Dendritic cell treated with granulocyte-macrophage colony-stimulating factor and Interleukin-4, amounts not matched to agents 40 ng/mL and 50 ng/mL, for 4 days (primary cell): ENCODE data around the gene CALHM6.

Experiments
- H3K27ac Mint-ChIP-seq: one replicate; pipeline ENCODE4 v1.8.0; 2022; ENCODE audit warnings: mild to moderate bottlenecking, mixed read lengths
- H3K27me3 Mint-ChIP-seq: one replicate; pipeline ENCODE4 v1.8.0; 2022; ENCODE audit warnings: mild to moderate bottlenecking, mixed read lengths
- H3K36me3 Mint-ChIP-seq: one replicate; pipeline ENCODE4 v1.8.0; 2022; ENCODE audit warnings: low read depth, mixed read lengths
- H3K4me1 Mint-ChIP-seq: one replicate; pipeline ENCODE4 v1.8.0; 2022; ENCODE audit warnings: low read depth, mixed read lengths
- H3K4me3 Mint-ChIP-seq: one replicate; pipeline ENCODE4 v1.8.0; 2022; ENCODE audit warnings: mild to moderate bottlenecking, moderate library complexity, mixed read lengths
- H3K9me3 Mint-ChIP-seq: one replicate; pipeline ENCODE4 v1.8.0; 2022; ENCODE audit warnings: mixed read lengths
- intact Hi-C: fragments of 100-400 bp; cut with micrococcal nuclease; formaldehyde crosslinking; loops from one replicate; pipeline ENCODE4 v1.15.0; 2022

CALHM6 gene

DNA sequence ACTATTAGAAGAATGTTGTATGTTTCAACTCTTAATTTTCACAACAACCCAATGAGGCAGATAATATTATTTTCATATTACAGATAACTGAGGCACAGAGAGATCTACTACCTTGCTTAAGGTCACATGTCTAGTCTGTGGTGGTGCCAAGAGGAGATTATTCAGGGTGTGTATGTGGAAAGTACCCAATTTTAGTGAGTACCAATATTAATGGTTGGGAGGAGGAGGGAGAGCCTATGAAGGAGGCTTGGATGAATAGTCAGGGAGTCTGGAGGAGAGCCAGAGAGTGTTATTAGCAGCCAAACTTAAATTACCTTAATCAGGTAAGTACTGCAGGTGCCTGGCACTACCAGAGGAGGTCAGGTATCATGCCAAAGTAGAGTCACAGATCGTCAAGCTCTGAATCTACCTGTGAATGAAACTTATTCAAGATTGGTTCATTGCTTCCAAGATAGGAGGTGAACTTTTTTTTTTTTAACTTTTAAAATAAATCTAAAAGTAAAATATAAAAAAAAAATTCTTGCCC is 10.9 kb upstream of the CALHM6 start:
- peak overlapping the region; percentile 76 for H3K27ac Mint-ChIP-seq
- H3K9me3 Mint-ChIP-seq: no peaks in the 10 kb centered on the region
- no peaks in the 10 kb centered on the region for H3K36me3 Mint-ChIP-seq
- intact Hi-C loops: loop anchor here (2.0 kb wide), 1 partner anchor 15 kb away; no protein-coding TSS in a partner anchor
- H3K27me3 Mint-ChIP-seq: peaks cover 2% of the 10 kb centered on the region
- H3K4me3 Mint-ChIP-seq: no peak overlapping the region
- H3K4me1 Mint-ChIP-seq: peaks cover 61% of the 10 kb centered on the region

GRCh38 chr6:116450769-116451740 is 10.1 kb upstream of the CALHM6 start:
- Mint-ChIP-seq H3K27me3 (peaks cover 2% of the 10 kb centered on the region), H3K4me3 (no peak overlapping the region), H3K4me1 (peaks cover 64% of the 10 kb centered on the region), H3K9me3 (no peaks in the 10 kb centered on the region), H3K27ac (peak overlapping the region; percentile 76), H3K36me3 (no peaks in the 10 kb centered on the region)
- intact Hi-C loops: loop anchor here (2.0 kb wide), 1 partner anchor 14 kb away; no protein-coding TSS in a partner anchor

DNA sequence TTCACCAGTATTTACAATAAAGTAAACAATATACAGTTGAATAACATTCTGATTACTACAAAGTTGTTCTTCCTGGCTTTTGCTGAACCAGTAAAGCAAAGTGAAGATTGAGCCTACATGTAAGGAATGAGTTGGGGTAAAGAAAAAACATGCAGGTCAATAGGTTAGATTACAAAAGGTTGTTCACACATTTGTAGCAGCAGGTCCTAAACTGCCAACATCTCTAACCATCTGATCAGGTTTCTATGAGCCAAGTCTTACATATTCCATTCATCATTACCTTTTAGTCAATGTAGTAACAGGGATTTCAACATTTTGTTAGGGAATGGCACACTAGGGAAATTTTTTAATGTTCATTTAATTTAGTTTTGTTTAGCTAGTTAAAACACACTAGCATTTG is 9.3 kb upstream of the CALHM6 start:
- Mint-ChIP-seq H3K27ac (peak overlapping the region; percentile 76), H3K36me3 (no peaks in the 10 kb centered on the region), H3K27me3 (peaks cover 2% of the 10 kb centered on the region), H3K9me3 (no peaks in the 10 kb centered on the region), H3K4me1 (peaks cover 70% of the 10 kb centered on the region), H3K4me3 (no peak overlapping the region)
- intact Hi-C loops: loop anchor here (2.0 kb wide), 1 partner anchor 13 kb away; no protein-coding TSS in a partner anchor

DNA sequence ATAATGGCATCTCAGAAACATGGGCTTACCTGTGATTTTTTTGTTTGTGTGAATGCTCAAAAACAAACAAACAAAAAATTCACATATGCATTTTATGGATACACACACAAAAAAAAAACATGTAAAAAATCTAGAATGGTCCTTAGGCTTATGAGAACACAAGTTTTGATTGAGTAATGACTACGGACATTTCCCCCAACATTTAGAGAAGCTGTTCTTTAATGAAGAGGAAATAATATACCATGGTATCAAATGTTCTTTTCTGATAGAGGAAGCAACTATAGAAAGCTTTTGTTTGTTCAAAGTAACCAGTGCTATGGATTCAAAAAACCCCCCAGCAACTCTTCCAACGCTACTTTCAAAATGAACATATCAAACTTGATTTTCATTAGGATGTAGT is 8.6 kb upstream of the CALHM6 start:
- intact Hi-C loops: no loop called here
- no peaks in the 10 kb centered on the region for H3K36me3 Mint-ChIP-seq
- peaks cover 75% of the 10 kb centered on the region for H3K4me1 Mint-ChIP-seq

DNA sequence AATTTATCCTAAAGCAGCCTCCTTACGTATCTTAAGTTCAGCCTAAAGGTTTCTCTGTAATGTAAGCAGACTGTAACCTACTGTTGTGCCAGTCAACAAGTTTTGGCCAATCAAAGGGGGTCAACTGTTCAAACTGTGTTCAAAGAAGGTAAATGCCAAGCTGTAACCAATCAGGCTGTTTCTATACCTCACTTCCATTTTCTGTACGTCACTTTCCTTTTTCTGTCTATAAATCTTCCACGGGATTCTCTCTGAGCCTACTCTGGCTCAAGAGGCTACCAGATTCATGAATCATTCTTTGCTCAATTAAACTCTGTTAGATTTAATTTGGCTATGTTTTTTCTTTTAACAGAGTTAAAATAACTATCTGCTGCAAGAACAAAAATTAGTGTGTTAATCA is 5.1 kb upstream of the CALHM6 start:
- Mint-ChIP-seq H3K4me1 (peaks cover 75% of the 10 kb centered on the region), H3K27me3 (peaks cover 7% of the 10 kb centered on the region), H3K36me3 (no peaks in the 10 kb centered on the region), H3K9me3 (no peaks in the 10 kb centered on the region), H3K27ac (peak overlapping the region; percentile 75), H3K4me3 (no peak overlapping the region)
- intact Hi-C loops: no loop called here

More for the DNA sequence above, 8.6 kb upstream of the CALHM6 start:
- Mint-ChIP-seq H3K27me3 (peaks cover 2% of the 10 kb centered on the region), H3K4me3 (no peak overlapping the region), H3K27ac (no peak overlapping the region), H3K9me3 (no peaks in the 10 kb centered on the region)

GRCh38 chr6:116456927-116457326 is 4.2 kb upstream of the CALHM6 start:
- intact Hi-C loops: no loop called here
- H3K4me3 Mint-ChIP-seq: peak overlapping the region; percentile 20
- peak overlapping the region; percentile 75 for H3K27ac Mint-ChIP-seq
- H3K9me3 Mint-ChIP-seq: no peaks in the 10 kb centered on the region
- H3K4me1 Mint-ChIP-seq: peaks cover 75% of the 10 kb centered on the region
- H3K36me3 Mint-ChIP-seq: no peaks in the 10 kb centered on the region
- H3K27me3 Mint-ChIP-seq: peaks cover 7% of the 10 kb centered on the region

GRCh38 chr6:116458264-116458663 is 2.9 kb upstream of the CALHM6 start:
- peaks cover 77% of the 10 kb centered on the region for H3K4me1 Mint-ChIP-seq
- peak overlapping the region; percentile 75 for H3K27ac Mint-ChIP-seq
- peaks cover 7% of the 10 kb centered on the region for H3K27me3 Mint-ChIP-seq
- H3K9me3 Mint-ChIP-seq: no peaks in the 10 kb centered on the region
- H3K4me3 Mint-ChIP-seq: no peak overlapping the region
- no peaks in the 10 kb centered on the region for H3K36me3 Mint-ChIP-seq
- intact Hi-C loops: no loop called here

DNA sequence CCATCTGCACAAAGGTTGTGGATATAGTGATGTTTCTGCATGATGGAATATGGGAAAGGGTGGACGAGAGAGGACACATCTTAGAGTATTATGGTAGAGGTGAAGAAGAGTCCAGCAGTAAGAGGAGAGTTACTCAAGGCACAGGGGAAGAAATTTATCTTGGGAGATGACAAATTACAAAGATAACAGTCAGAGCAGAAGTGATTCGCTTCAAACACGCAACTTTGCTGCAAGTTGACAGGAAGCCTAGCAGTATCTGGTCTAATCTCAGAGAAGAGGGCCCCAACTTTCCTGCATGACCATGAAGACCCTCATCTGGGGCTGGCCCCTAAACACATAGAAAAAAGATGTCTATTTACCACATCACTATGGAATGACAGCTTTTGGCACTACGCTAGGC is 1.2 kb upstream of the CALHM6 start:
- no peaks in the 10 kb centered on the region for H3K36me3 Mint-ChIP-seq
- intact Hi-C loops: no loop called here
- H3K4me3 Mint-ChIP-seq: no peak overlapping the region
- H3K4me1 Mint-ChIP-seq: peaks cover 78% of the 10 kb centered on the region
- H3K9me3 Mint-ChIP-seq: no peaks in the 10 kb centered on the region
- peaks cover 5% of the 10 kb centered on the region for H3K27me3 Mint-ChIP-seq
- H3K27ac Mint-ChIP-seq: peak overlapping the region; percentile 3

DNA sequence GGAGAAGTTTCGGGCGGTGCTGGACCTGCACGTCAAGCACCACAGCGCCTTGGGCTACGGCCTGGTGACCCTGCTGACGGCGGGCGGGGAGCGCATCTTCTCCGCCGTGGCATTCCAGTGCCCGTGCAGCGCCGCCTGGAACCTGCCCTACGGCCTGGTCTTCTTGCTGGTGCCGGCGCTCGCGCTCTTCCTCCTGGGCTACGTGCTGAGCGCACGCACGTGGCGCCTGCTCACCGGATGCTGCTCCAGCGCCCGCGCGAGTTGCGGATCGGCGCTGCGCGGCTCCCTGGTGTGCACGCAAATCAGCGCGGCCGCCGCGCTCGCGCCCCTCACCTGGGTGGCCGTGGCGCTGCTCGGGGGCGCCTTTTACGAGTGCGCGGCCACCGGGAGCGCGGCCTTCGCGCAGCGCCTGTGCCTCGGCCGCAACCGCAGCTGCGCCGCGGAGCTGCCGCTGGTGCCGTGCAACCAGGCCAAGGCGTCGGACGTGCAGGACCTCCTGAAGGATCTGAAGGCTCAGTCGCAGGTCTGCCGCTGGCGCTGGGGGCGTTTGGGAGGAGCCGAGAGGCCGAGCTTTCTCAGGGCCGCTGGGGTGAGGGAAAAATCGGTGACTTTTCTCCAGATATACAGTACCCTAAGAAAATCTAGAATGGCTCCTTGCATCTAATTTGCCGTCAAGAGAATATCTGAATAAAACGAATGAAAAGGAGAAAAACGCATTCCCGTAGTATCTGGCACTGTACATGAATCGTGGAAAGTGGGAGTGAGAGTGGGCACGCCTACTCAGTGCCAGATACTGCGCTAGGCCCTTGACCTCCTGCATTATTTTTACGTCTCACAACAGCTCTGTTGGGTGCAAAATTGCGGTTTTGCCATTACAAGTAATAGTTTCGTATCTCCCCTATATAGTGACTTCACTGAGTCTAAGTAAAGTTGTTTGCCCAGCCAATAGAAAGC is 1.0 kb downstream of the CALHM6 start:
- Mint-ChIP-seq H3K4me3 (peak overlapping the region; percentile 73), H3K4me1 (peaks cover 78% of the 10 kb centered on the region), H3K27me3 (peaks cover 5% of the 10 kb centered on the region), H3K27ac (peak overlapping the region; percentile 93), H3K9me3 (no peaks in the 10 kb centered on the region), H3K36me3 (no peaks in the 10 kb centered on the region)
- intact Hi-C loops: no loop called here

- H3K4me3 Mint-ChIP-seq: no peak overlapping the region
- peaks cover 5% of the 10 kb centered on the region for H3K27me3 Mint-ChIP-seq
- intact Hi-C loops: no loop called here
- H3K9me3 Mint-ChIP-seq: no peaks in the 10 kb centered on the region
- no peak overlapping the region for H3K27ac Mint-ChIP-seq
- H3K4me1 Mint-ChIP-seq: peaks cover 70% of the 10 kb centered on the region
- no peaks in the 10 kb centered on the region for H3K36me3 Mint-ChIP-seq
These were observed 2.1 kb downstream of the CALHM6 start for GRCh38 chr6:116463301-116463700.

DNA sequence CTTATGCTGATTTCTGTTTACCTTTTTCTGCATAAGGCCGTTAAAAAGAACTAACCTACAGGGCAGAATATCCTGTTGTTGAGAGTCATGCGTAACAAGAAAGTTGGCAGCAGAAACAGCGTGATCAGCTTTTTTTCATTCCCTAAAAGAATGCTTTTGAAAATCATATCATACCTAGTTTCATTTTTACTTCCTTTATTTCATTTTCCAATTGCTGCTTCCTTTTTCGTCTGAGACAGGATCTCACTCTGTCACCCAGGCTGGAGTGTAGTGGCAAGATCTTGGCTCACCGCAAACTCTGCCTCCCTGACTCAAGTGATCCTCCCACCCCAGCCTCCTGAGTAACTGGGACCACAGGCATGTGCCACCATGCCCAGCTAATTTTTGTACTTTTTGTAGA is 4.1 kb downstream of the CALHM6 start:
- Mint-ChIP-seq H3K27me3 (no peaks in the 10 kb centered on the region), H3K4me3 (no peak overlapping the region), H3K36me3 (no peaks in the 10 kb centered on the region), H3K4me1 (peaks cover 58% of the 10 kb centered on the region), H3K9me3 (no peaks in the 10 kb centered on the region), H3K27ac (peak overlapping the region; percentile 82)
- intact Hi-C loops: loop anchor here (2.0 kb wide), 1 partner anchor 14 kb away; no protein-coding TSS in a partner anchor

- Mint-ChIP-seq H3K27me3 (no peaks in the 10 kb centered on the region), H3K36me3 (no peaks in the 10 kb centered on the region), H3K4me3 (no peak overlapping the region), H3K27ac (peak overlapping the region; percentile 42), H3K4me1 (peaks cover 53% of the 10 kb centered on the region), H3K9me3 (no peaks in the 10 kb centered on the region)
- intact Hi-C loops: no loop called here
These were observed 5.9 kb downstream of the CALHM6 start for GRCh38 chr6:116467096-116467495.

- Mint-ChIP-seq H3K4me1 (peaks cover 49% of the 10 kb centered on the region), H3K27ac (peak overlapping the region; percentile 42), H3K27me3 (no peaks in the 10 kb centered on the region), H3K36me3 (no peaks in the 10 kb centered on the region), H3K9me3 (no peaks in the 10 kb centered on the region), H3K4me3 (no peak overlapping the region)
- intact Hi-C loops: no loop called here
These were observed 6.3 kb downstream of the CALHM6 start for GRCh38 chr6:116467514-116467913.
